HG03354 (cell line): Measurements from ENCODE around the gene MARCHF4.
"Not testable (repeated sequence)": the region's sequence is repeated elsewhere in the genome, so short reads cannot be mapped to it uniquely, and the experiment has no call there.

ENCODE experiments used
- ATAC-seq: cut with Tn5 transposase; IDR thresholded peaks from one replicate; pipeline ENCODE4 v1.9.1; 2021; ENCODE audit warnings: mild to moderate bottlenecking; ENCODE audit not compliant: unreplicated experiment, poor library complexity, severe bottlenecking

Gene MARCHF4

DNA sequence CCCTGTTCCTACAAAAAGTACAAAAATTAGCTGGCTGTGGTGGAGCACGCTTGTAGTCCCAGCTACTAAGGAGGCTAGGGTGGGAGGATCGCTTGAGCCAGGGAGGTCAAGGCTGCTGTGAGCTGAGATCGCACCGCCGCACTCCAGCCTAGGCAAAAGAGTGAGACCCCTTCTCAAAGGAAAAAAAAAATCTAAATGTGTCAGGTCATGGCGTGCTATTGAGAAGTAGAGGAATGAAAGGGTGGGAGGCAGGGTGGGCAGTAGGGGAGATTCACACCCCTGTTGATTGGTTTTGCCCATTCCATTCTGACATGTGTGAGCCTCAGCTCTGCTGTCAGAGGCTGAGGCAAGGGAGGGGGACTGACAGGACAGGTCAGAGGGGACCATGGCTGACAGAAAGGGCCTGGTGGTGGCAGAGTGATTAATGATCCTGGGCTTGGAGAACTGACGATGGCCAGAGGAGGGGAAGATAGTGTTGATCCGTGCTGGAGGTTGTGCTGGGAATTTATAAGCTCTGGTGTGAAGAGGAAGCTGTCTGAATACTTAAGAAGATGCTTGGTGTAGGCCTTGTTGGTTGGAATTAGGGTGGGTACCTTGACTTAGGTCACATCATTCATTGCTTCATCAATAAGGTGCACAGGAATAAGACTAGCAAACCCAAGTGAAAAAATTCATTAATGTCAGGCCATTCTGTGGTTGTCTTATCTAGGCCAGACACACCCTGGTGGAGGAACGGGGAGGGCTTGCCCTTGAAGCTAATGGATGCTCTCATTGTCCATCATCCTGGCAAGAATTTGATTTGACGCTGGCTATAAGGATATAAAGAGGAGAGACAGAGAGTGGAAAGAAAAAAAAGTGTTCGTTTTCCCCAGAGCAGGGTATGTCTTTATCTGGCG is 20.9 kb upstream of the MARCHF4 start:
- no peak for ATAC-seq

GRCh38 chr2:216392018-216392562 is 19.8 kb upstream of the MARCHF4 start:
- ATAC-seq = no peak

DNA sequence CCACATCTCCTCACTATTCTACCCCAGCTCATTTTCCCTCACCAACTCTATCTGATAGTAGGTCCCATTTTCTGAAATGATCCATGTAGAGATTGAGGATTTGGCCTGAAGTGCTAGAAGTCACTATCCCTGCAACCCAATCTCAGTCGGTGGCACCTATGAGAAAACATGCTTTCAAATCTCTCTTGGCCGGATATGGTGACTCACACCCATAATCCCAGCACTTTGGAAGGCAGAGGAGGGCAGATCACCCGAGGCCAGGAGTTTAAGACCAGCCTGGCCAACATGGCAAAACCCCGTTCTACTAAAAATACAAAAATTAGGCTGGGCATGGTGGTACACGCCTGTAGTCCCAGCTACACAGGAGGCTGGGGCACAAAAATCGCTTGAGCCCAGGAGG is 19.1 kb upstream of the MARCHF4 start:
- ATAC-seq = no peak

DNA sequence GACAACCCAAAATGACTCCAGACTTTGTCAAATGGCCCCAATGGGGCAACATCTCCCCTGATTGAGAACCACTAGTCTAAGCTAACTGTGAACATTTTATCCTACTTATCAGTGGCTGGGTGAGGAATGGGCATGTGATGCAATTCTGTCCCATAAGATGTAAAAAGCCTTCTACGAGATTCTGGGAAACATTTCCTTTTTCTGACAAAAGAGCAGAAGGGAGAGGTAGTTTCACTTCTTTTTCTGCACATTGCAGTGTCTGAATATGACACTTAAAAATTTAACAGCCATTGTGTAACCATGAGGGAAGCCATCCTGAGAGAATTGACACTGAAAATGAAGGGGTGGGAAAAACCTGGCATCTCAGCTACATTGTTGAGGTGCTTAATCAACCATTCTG is 17.3 kb upstream of the MARCHF4 start:
- ATAC-seq = no peak

GRCh38 chr2:216388046-216388884 is 16.0 kb upstream of the MARCHF4 start:
- no peak for ATAC-seq

DNA sequence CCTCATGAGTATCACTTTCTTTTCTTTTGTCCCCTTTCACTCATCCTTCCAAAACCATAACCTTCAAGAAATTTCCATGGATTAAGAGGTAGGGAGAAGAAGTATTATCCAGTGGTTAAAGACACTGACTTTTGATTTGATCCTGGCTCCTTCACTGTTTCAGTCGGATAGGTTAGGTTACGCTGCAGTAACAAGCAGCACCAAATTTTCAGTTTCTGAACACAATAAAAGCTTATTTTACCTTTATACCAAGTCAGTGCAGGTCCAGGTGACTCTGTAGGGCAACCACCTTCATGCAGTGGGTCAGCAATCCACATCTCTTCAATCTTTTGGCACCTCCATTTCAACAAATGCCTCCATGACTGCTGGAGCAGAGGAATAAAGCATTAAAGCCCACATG is 15.0 kb upstream of the MARCHF4 start:
- no peak for ATAC-seq

DNA sequence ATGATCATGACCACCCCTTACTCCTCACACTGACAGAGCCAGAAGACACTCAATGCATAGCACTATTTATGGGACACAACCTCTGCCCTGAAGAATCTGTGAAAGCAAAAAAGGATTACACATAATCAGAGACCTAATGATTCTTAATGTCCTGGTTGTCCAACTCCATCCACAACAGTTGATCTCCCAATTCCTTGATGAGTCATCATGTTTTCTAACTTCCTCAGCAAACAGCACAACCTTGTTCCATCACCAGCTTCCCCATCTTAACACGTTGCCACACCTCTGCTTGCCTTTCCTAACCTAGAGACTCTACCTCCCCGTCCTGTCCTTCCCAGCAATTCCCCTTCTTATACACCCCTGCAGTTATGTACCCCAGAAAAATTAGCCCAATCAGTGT is 13.2 kb upstream of the MARCHF4 start:
- no peak for ATAC-seq

DNA sequence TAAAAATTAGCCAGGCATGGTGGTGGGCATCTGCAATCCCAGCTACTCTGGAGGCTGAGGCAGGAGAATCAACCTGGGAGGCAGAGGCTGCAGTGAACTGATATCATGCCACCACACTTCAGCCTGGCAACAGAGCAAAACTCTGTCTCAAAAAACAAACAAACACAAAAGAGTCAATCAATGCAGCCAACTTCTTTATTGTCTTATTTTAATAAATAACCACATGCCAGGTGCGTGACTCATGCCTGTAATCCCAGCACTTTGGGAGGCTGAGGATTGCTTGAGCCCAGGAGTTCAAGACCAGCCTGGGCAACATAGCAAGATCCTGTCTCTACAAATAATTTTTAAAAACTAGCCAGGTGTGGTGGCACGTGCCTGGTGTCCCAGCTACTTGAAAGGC is 12.1 kb upstream of the MARCHF4 start:
- not testable (repeated sequence) for ATAC-seq

DNA sequence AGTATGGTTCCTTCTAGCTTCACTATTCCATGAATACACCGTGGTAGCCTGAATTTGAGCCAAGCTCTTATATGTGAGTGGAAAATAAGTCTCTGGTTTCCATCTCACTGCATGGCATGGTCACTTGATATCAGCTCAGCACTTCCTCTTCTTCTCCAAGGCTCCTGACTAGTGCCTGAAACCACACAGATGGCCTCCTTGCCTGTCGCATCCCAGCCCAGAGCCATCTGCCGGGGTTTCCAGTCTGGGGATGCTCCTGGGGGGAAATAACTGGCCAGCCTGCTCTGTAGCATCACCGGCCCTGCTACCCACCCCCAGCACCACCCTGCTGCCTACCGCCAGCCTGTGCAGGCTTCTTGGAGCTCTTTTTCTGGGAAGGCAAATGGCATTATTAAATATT is 7.7 kb upstream of the MARCHF4 start:
- ATAC-seq = no peak

DNA sequence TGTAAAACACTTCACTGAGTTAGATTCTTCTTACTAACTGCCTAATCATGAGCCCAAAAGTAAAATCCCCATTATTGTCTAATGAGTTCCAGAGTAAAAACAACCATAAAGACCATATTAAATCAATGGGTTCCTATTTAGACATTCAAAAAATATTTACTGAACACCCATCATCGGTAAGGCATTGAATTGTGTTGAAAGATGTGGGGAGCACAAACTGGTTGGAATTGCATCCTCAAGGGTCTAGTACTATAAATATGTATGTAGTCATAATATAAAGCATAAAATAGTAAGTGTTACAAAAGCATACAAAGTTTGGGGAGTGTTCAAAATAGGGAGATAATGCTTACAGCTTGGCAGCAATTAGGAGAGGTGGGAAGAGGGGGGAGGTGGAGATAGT is 3.0 kb upstream of the MARCHF4 start:
- ATAC-seq = no peak

- ATAC-seq = no peak
Observed at GRCh38 chr2:216373896-216374295, 1.6 kb upstream of the MARCHF4 start.

- no peak for ATAC-seq
Observed at GRCh38 chr2:216372761-216373291, 543 bp upstream of the MARCHF4 start.

DNA sequence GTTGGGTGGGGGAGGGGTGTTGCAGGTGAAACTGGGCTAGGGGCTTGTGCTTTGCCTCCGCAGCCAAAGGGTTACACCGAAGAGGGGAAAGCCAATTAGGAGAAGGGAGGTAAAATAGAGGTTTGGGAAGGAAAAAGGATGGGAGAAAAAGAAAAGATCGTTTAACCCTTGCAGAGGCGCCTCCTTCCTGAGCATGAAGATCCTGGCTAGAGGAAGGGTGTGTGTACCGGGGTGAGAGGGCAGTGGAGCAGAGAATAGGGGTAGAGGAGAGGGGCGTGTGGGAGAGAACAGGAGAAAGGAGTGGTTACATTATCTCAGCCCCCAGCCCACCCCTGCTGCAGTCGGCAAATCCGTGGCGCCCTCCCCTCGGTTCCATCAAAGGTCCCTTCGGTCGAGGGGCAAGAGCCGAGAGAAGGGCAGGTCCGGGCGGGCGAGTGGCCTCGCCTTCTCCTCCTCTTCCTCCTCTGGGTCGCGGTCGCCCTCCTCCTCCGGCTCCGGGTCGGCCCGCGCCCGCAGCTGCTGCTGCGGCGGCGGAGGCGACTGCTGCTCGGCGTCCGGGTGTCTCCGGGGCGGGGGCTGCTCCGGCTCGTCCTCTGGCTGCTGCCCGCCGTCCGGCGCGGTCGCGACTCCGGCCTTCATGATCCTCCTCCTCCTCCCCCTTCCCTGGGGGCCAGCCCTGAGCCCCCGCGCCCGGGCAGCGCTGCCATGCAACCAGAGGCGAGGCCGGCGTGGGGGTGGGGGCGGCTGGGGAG is 1.1 kb downstream of the MARCHF4 start:
- ATAC-seq = no peak

GRCh38 chr2:216369821-216370220 is 2.5 kb downstream of the MARCHF4 start:
- ATAC-seq = no peak

- ATAC-seq = no peak
Observed at GRCh38 chr2:216366777-216367471, 5.4 kb downstream of the MARCHF4 start.

- ATAC-seq = no peak
Observed at GRCh38 chr2:216365518-216365917, 6.8 kb downstream of the MARCHF4 start.

DNA sequence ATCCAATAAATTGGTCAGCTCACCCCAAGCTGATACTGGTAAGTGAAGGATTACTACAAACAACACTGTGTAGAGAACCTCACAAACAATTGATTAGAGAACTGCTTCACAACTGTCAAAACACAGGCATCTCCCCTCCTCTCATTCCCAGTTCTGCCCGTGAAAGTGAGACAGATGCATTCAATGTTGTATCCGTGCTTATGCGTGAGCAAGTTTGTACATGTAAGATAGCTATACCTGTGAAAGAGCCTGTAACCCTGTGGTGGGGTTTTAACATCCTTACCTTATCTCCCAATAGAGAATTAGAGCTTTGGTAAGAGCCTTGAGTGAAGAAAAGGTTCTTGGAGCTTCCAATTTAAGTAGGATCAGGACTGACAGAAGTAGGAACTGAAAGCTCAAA is 9.1 kb downstream of the MARCHF4 start:
- no peak for ATAC-seq

- no peak for ATAC-seq
Observed at GRCh38 chr2:216362730-216363129, 9.6 kb downstream of the MARCHF4 start.

DNA sequence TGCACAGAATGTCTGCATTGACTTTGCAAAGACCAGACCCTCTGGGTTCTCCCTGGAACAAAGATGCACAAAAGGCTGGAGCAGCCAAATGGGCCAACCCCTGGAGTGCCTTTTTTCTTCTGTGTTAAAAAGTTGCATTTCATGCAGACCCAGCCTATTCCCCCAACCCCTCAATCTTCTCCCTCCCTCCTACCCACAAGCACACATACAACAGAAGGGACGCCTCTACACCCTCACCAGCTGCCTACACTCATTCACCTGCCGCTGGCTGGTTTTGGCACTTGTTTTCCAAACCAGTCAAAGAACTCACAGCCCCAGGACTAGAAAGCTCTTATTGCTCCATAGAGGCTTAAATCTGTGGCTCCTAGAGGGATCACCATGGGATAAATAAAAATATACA is 16.6 kb downstream of the MARCHF4 start:
- no peak for ATAC-seq
